IgD-negative memory B cell (primary cell): ENCODE measurements around the gene ANKFY1. TPM values are rescaled to one million over a fixed set of nuclear protein-coding genes. Genes with fewer than 3 reads are reported as not detected.
A peak's percentile ranks its signal among the peaks of the same experiment; 100 is the strongest.
"Not testable (repeated sequence)": the region's sequence is repeated elsewhere in the genome, so short reads cannot be mapped to it uniquely, and the experiment has no call there.

Source experiments
- H3K27ac Mint-ChIP-seq, 3 donors: one replicate each; pipeline ENCODE4 v1.8.0; 2020 to 2022; ENCODE audit warnings: mild to moderate bottlenecking in 3 of 3, mixed read lengths in 3 of 3, moderate library complexity in 1 of 3
- H3K27me3 Mint-ChIP-seq: one replicate; pipeline ENCODE4 v1.8.0; 2021; ENCODE audit warnings: mixed read lengths
- H3K36me3 Mint-ChIP-seq: one replicate; pipeline ENCODE4 v1.8.0; 2020; ENCODE audit warnings: mild to moderate bottlenecking, mixed read lengths
- H3K4me1 Mint-ChIP-seq, 3 donors: one replicate each; pipeline ENCODE4 v1.8.0; 2020 to 2022; ENCODE audit warnings: mixed read lengths in 3 of 3, mild to moderate bottlenecking in 1 of 3
- H3K4me3 Mint-ChIP-seq, 4 donors: one replicate each; pipeline ENCODE4 v1.8.0; 2020 to 2022; ENCODE audit warnings: mild to moderate bottlenecking in 4 of 4, mixed read lengths in 4 of 4, moderate library complexity in 3 of 4
- H3K9me3 Mint-ChIP-seq, 3 donors: one replicate each; pipeline ENCODE4 v1.8.0; 2020 to 2021; ENCODE audit warnings: mixed read lengths in 3 of 3, mild to moderate bottlenecking in 1 of 3
- polyA plus RNA-seq: library from polyadenylated mRNA; unstranded; fragments of 300-500 nt; fragmentation: Illumina TruSeq; gene quantifications from one replicate; pipeline ENCODE4 v1.2.3, GENCODE V29; 2021

The ANKFY1 gene
- polyA plus RNA-seq, 1 donor from 2014 or later = 9.4 TPM

DNA sequence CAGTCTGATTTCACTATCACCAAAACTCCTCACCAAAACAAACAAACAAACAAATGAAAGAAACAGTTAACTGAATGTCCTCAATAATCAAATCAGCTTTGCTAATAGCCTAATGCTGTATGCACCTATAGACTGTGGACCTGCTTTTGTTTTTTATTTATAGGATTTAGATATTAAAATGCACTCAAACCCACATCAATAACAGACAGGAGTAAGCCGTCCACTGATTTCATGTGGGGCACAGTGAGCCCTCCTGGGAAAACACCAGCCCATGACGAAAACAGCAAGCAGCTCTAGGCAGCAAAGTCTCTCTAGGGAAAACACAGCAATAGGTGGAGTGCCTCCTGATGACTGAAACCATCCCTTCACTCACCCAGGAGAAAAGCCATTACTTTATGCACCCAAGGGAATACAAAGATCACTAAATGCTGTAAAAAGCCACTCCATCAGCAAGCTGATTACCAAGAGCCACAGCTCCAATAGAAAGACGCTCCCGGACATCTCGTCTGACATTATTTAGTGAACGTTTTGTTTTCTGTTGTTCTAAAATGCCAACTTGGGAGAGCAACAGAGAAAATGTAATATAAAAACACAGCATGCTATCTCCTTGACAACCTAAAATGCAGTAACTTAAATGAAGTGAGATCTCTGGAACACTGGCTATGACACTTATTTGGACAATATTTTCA is 47.8 kb downstream of the ANKFY1 start:
- H3K27ac Mint-ChIP-seq = peak overlapping the region in 1 of 3 donors; percentile 16
- peak overlapping the region in 1 of 4 donors; percentile 17 for H3K4me3 Mint-ChIP-seq
- peaks cover 10 to 13% (median 11%) of the 10 kb centered on the region in 3 donors for H3K4me1 Mint-ChIP-seq
- peaks cover 4% of the 10 kb centered on the region for H3K36me3 Mint-ChIP-seq
- no peaks in the 10 kb centered on the region for H3K9me3 Mint-ChIP-seq
- H3K27me3 Mint-ChIP-seq = no peaks in the 10 kb centered on the region

DNA sequence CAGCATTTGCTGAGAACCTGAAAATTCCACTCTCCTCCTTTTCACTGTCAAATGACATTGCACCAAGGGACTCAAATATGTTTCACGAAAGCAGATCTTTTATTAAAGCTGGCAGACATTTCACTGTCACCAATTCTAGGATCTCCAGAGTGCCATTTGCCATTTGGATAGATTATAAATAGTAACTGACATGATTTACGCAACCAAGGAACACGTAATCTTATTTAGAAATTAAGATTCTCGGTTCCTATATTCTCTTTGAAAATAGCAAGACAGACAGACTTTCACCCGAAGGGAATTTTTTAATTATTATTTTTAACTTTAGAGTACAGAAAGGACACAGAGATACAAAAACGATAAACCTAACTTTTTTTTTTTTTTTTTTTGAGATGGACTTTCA is 49.6 kb downstream of the ANKFY1 start:
- peak overlapping the region in 1 of 3 donors; percentile 4 for H3K27ac Mint-ChIP-seq
- no peaks in the 10 kb centered on the region for H3K9me3 Mint-ChIP-seq
- H3K36me3 Mint-ChIP-seq = peaks cover 4% of the 10 kb centered on the region
- peaks cover 10 to 13% (median 11%) of the 10 kb centered on the region in 3 donors for H3K4me1 Mint-ChIP-seq
- H3K27me3 Mint-ChIP-seq = no peaks in the 10 kb centered on the region
- H3K4me3 Mint-ChIP-seq = no peak overlapping the region

- Mint-ChIP-seq H3K4me1 (peaks cover 3 to 12% (median 4%) of the 10 kb centered on the region in 3 donors), H3K9me3 (no peaks in the 10 kb centered on the region), H3K36me3 (peaks cover 7% of the 10 kb centered on the region), H3K27ac (no peak overlapping the region), H3K4me3 (no peak overlapping the region), H3K27me3 (no peaks in the 10 kb centered on the region)
These were observed 54.2 kb downstream of the ANKFY1 start for GRCh38 chr17:4209611-4210010.

GRCh38 chr17:4208238-4208637 is 55.5 kb downstream of the ANKFY1 start:
- no peaks in the 10 kb centered on the region for H3K9me3 Mint-ChIP-seq
- peaks cover 3 to 12% (median 4%) of the 10 kb centered on the region in 3 donors for H3K4me1 Mint-ChIP-seq
- peaks cover 7% of the 10 kb centered on the region for H3K36me3 Mint-ChIP-seq
- H3K4me3 Mint-ChIP-seq = no peak overlapping the region
- H3K27ac Mint-ChIP-seq = peak overlapping the region in 1 of 3 donors; percentile 10
- H3K27me3 Mint-ChIP-seq = no peaks in the 10 kb centered on the region

GRCh38 chr17:4206962-4207361 is 56.8 kb downstream of the ANKFY1 start:
- peaks cover 3 to 12% (median 4%) of the 10 kb centered on the region in 3 donors for H3K4me1 Mint-ChIP-seq
- H3K9me3 Mint-ChIP-seq = no peaks in the 10 kb centered on the region
- H3K27ac Mint-ChIP-seq = peak overlapping the region in 2 of 3 donors; percentile 45 to 77
- peak overlapping the region in 1 of 4 donors; percentile 69 for H3K4me3 Mint-ChIP-seq
- peaks cover 9% of the 10 kb centered on the region for H3K36me3 Mint-ChIP-seq
- no peaks in the 10 kb centered on the region for H3K27me3 Mint-ChIP-seq

DNA sequence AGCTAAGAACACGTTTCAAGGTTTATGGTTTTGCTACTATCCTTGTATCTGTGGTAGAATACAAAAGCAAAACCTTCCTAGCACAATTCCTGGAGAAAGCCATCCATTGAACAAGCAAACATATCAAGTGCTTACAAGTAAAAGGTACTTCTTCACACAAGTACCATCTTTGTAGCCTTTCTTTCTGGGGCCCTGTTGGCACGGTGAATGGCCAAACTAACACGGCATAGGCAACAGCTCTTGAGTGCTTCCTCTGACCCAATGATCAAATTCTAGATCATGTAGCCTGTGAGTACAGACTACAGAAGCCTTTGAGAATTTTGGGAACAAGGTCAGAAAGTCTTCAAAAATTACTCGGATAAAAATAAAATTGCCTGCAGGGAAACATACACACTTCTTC is 57.9 kb downstream of the ANKFY1 start:
- H3K27me3 Mint-ChIP-seq = no peaks in the 10 kb centered on the region
- H3K4me1 Mint-ChIP-seq = peaks cover 3 to 7% (median 3%) of the 10 kb centered on the region in 3 donors
- H3K27ac Mint-ChIP-seq = no peak overlapping the region
- H3K9me3 Mint-ChIP-seq = no peaks in the 10 kb centered on the region
- no peak overlapping the region for H3K4me3 Mint-ChIP-seq
- H3K36me3 Mint-ChIP-seq = peaks cover 10% of the 10 kb centered on the region

- Mint-ChIP-seq H3K9me3 (no peaks in the 10 kb centered on the region), H3K27ac (no peak overlapping the region), H3K36me3 (peaks cover 10% of the 10 kb centered on the region), H3K4me3 (no peak overlapping the region), H3K27me3 (no peaks in the 10 kb centered on the region), H3K4me1 (peaks cover 3 to 7% (median 3%) of the 10 kb centered on the region in 3 donors)
These were observed 59.0 kb downstream of the ANKFY1 start for GRCh38 chr17:4204710-4205173.

GRCh38 chr17:4204190-4204589 is 59.6 kb downstream of the ANKFY1 start:
- peaks cover 10% of the 10 kb centered on the region for H3K36me3 Mint-ChIP-seq
- no peaks in the 10 kb centered on the region for H3K27me3 Mint-ChIP-seq
- no peaks in the 10 kb centered on the region for H3K9me3 Mint-ChIP-seq
- peaks cover 3 to 7% (median 3%) of the 10 kb centered on the region in 3 donors for H3K4me1 Mint-ChIP-seq
- H3K27ac Mint-ChIP-seq = no peak overlapping the region
- H3K4me3 Mint-ChIP-seq = no peak overlapping the region

GRCh38 chr17:4201226-4201625 is 62.6 kb downstream of the ANKFY1 start:
- Mint-ChIP-seq H3K4me1 (no peaks in the 10 kb centered on the region), H3K4me3 (no peak overlapping the region), H3K9me3 (no peaks in the 10 kb centered on the region), H3K27me3 (no peaks in the 10 kb centered on the region), H3K27ac (no peak overlapping the region), H3K36me3 (peaks cover 7% of the 10 kb centered on the region)

DNA sequence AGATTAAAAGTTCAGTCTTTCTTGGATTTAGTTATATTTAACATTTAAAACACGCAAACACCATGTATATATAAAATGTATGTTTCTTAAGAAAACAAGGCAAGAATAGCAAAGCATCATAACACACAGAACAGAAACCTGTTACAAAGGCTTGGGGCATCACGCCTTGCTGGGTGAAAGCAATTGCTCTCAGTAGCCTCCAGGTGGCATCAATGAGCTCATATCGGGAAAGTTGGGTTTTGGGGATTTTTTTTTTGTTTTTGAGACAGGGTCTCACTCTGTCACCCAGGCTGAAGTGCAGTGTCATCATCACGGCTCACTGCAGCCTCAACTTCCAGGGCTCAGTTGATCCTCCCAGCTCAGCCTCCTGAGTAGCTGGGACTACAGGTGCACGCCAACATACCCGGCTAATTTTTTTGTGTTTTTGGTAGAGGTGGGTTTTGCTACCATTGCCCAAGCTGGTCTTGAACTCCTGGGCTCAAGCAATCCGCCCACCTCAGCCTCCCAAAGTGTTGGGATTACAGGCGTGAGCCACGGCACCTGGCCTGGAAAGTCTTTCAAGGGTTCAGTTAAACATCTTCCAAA is 63.9 kb downstream of the ANKFY1 start:
- Mint-ChIP-seq H3K27ac (no peak overlapping the region), H3K36me3 (peaks cover 9% of the 10 kb centered on the region), H3K9me3 (no peaks in the 10 kb centered on the region), H3K27me3 (no peaks in the 10 kb centered on the region), H3K4me1 (no peaks in the 10 kb centered on the region), H3K4me3 (no peak overlapping the region)

DNA sequence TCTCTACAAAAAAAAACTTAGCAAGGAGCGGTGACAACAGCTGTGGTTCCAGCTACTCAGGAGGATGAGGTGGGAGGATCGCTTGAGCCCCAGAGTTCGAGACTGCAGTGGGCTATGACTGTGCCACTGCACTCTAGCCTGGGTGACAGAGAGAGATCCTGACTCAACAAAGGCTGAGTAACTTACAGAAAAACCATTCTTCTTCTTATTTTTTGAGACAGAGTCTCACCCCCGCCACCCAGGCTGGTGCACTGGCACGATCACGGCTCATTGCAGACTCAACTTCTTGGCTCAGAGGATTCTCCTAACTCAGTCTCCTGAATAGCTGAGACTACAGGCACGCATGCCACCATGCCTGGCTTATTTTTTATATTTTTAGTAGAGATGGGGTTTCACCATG is 64.8 kb downstream of the ANKFY1 start:
- Mint-ChIP-seq H3K27me3 (no peaks in the 10 kb centered on the region), H3K36me3 (peaks cover 9% of the 10 kb centered on the region), H3K27ac (no peak overlapping the region), H3K4me1 (no peaks in the 10 kb centered on the region), H3K9me3 (no peaks in the 10 kb centered on the region), H3K4me3 (no peak overlapping the region)

DNA sequence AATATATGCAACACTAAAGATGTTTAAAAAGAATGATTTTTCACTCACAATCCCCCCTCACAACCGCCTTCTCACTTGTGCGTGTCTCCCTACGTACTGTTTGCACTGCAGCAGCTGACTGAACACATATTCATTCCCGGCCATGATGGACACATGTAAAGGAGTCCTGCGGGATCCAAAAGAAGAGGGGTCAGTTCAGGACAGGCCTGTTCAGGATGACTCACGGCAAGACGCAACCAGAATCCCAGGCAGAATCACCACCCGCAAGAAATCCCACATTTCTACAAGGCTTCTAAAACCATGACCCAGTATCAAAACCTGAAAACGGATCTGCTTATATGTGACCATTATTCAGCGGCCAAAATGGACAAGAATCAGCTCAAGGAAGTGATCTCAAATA is 68.5 kb downstream of the ANKFY1 start:
- Mint-ChIP-seq H3K4me3 (no peak overlapping the region), H3K27me3 (no peaks in the 10 kb centered on the region), H3K9me3 (no peaks in the 10 kb centered on the region), H3K4me1 (no peaks in the 10 kb centered on the region), H3K27ac (no peak overlapping the region), H3K36me3 (peaks cover 5% of the 10 kb centered on the region)

DNA sequence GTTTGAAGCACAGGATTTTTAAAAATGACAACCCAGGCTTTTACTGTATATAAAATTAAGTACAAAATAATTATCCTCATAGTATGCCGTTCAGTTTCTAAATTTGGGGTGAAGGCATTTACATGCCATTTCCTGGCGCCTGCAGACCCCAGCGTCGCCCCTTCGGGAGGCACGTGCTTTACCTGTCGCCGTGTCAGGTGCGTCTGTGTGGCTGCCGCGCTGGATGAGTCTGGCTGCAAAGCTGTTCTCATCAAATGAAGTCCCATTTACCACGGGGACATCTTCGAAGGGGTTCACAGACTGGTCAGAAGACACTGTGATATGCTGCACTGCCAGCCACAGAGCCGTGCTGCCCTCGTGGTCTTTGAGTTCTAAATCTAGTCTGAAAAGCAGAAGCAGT is 69.0 kb downstream of the ANKFY1 start:
- Mint-ChIP-seq H3K4me1 (no peaks in the 10 kb centered on the region), H3K9me3 (no peaks in the 10 kb centered on the region), H3K36me3 (peaks cover 5% of the 10 kb centered on the region), H3K4me3 (no peak overlapping the region), H3K27me3 (no peaks in the 10 kb centered on the region), H3K27ac (no peak overlapping the region)

DNA sequence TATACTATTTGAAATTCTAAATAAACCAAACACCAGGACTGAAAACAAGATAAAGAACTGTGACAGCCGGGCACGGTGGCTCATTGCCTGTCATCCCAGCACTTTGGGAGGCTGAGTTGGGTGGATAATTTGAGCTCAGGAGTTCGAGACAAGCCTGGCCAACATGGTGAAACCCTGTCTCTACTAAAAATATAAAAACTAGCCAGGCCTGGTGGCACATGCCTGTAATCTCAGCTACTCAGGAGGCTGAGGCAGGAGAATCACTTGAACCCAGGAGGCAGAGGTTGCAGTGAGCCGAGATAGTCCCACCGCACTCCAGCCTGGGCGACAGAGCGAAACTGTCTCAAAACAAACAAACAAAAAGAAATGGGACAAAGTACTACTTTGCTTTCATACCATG is 73.0 kb downstream of the ANKFY1 start:
- not testable (repeated sequence) for H3K9me3 Mint-ChIP-seq, H3K27ac Mint-ChIP-seq, H3K4me1 Mint-ChIP-seq, H3K27me3 Mint-ChIP-seq, H3K4me3 Mint-ChIP-seq, H3K36me3 Mint-ChIP-seq

DNA sequence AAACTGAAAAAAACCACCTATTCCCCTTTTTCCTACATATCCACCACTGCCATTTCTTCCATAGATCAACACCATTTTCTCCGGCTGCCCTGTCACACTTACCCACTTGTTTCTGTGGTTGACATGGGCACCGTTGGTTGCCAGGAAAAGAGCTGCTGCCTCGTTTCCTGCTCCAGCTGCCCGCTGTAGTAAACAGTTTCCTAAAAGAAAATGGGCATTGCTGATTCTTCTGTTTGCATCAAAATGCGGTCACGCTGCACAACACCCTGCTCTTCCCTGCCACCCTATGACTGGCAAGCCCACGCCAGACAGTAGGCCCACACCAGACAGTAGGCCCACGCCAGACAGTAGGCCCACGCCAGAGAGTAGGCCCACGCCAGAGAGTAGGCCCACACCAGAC is 74.5 kb downstream of the ANKFY1 start:
- Mint-ChIP-seq H3K4me3 (no peak overlapping the region), H3K36me3 (peaks cover 1% of the 10 kb centered on the region), H3K27ac (peak overlapping the region in 1 of 3 donors; percentile 53), H3K9me3 (no peaks in the 10 kb centered on the region), H3K4me1 (no peaks in the 10 kb centered on the region), H3K27me3 (no peaks in the 10 kb centered on the region)

- Mint-ChIP-seq H3K27me3 (no peaks in the 10 kb centered on the region), H3K9me3 (no peaks in the 10 kb centered on the region), H3K4me1 (no peaks in the 10 kb centered on the region), H3K36me3 (peaks cover 5% of the 10 kb centered on the region), H3K27ac (no peak overlapping the region), H3K4me3 (no peak overlapping the region)
These were observed 75.7 kb downstream of the ANKFY1 start for GRCh38 chr17:4188076-4188475.
